Epithelial cell of proximal tubule (primary cell): ENCODE results near the gene AMOTL2. TPM values are rescaled to one million over a fixed set of nuclear protein-coding genes. Genes with fewer than 3 reads are reported as not detected.

Source experiments
- DNase-seq: peaks from one replicate; pipeline ENCODE4 v3.0.0-alpha.2; 2011; ENCODE audit warnings: low read depth
- H3K4me3 ChIP-seq: 2 replicates; pipeline ENCODE4 v1.5.1; 2011; ENCODE audit warnings: low read depth, mild to moderate bottlenecking, low read length
- CTCF ChIP-seq: conservative IDR thresholded peaks from 2 replicates; pipeline ENCODE4 v1.5.1; 2012; ENCODE audit warnings: low read depth, mild to moderate bottlenecking, low read length
- total RNA-seq: library from RNA; depleted of rRNA; stranded (reverse); fragments of >200 nt; gene quantifications from 2 replicates; pipeline ENCODE4 v1.2.3, GENCODE V29; 2015

AMOTL2 gene
- total RNA-seq, 1 donor from 2014 or later, result 98.7 TPM

GRCh38 chr3:134345202-134345601 lies 29.0 kb downstream of the AMOTL2 start:
- no peak for DNase-seq
- no peak overlapping the region for H3K4me3 ChIP-seq
- TF ChIP-seq CTCF, result no peak

- TF ChIP-seq CTCF, result no peak
- no peak for DNase-seq
- H3K4me3 ChIP-seq, result no peak overlapping the region
These were observed 29.7 kb downstream of the AMOTL2 start for GRCh38 chr3:134344560-134344959.

- no peak for DNase-seq
- no peak for TF ChIP-seq CTCF
- no peak overlapping the region for H3K4me3 ChIP-seq
These were observed 32.0 kb downstream of the AMOTL2 start for GRCh38 chr3:134342259-134342658.

GRCh38 chr3:134341389-134341788 lies 32.9 kb downstream of the AMOTL2 start:
- DNase-seq, result no peak
- no peak for TF ChIP-seq CTCF
- no peak overlapping the region for H3K4me3 ChIP-seq

GRCh38 chr3:134340982-134341365 lies 33.3 kb downstream of the AMOTL2 start:
- TF ChIP-seq CTCF, result no peak
- no peak overlapping the region for H3K4me3 ChIP-seq
- DNase-seq, result no peak

- no peak for DNase-seq
- TF ChIP-seq CTCF, result no peak
- H3K4me3 ChIP-seq, result no peak overlapping the region
These were observed 33.8 kb downstream of the AMOTL2 start for GRCh38 chr3:134340362-134340981.

GRCh38 chr3:134339913-134340312 lies 34.3 kb downstream of the AMOTL2 start:
- no peak for DNase-seq
- TF ChIP-seq CTCF, result no peak
- no peak overlapping the region for H3K4me3 ChIP-seq
